RPMI8226 (cell line): ENCODE results near the gene TGIF1.
"Not testable (repeated sequence)": the region's sequence is repeated elsewhere in the genome, so short reads cannot be mapped to it uniquely, and the experiment has no call there.

Source experiments
- DNase-seq: peaks from one replicate; pipeline ENCODE4 v3.0.0-alpha.2; 2015

TGIF1 gene

DNA sequence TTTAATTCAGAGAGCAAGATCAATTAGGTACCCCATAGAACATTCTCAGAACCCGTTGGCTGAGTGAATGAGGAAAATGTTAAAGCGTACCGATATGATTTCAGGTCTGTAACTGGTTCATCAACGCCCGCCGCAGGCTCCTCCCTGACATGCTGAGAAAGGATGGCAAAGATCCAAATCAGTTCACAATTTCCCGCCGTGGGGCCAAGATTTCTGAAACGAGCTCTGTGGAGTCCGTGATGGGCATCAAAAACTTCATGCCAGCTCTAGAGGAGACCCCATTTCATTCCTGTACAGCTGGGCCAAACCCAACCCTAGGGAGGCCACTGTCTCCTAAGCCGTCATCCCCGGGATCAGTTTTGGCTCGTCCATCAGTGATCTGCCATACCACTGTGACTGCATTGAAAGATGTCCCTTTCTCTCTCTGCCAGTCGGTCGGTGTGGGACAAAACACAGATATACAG, 7.3 kb downstream of the TGIF1 start:
- DNase-seq, result no peak

DNA sequence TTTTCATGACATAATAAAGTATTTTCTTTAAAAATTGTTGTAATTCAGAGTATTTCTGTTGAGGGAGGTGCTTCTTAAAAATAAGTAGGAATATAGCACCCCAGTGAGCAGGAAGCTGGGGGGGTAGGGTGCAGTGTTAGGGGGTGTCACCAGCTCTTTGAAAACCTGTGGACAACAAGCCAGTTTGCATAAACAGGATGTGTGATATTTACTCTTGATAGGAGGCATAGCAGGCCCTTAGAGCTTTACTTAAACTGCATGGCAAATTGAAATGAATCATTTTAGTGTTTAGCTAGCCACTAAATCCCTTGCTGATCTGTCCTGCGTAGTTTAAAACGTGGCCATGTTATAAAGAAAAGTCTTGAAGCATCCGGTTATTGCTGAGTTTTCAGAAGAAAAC, 8.4 kb downstream of the TGIF1 start:
- DNase-seq, result no peak

- no peak for DNase-seq
Measured at GRCh38 chr18:3458952-3459853, 9.2 kb downstream of the TGIF1 start.

DNA sequence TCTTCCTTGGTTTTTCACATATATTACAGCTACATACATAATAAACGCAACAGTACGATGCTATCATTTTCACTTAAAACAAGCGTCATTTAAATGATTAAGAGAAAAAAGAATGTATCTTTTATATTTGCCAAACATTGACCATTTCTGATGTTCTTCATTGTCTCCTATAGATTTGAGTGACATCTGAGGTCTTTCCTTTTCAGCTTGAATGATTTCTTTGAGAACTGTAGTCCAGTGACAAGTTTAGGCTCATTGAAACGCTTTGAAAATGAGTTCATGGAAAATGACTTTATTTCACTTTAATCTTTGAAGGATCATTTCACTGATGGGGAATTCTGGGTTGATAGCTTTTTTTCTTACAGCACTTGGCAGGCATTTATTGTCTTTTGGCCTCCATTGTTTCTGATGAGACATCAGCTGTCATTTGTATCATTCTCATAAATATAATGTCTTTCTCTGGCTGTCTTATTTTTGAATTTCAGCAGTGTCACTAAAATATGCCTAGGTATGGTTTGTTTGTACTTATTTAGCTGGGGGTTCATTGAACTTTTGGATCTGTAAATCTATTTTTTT, 10.9 kb downstream of the TGIF1 start:
- no peak for DNase-seq

GRCh38 chr18:3461704-3462103, 11.7 kb downstream of the TGIF1 start:
- DNase-seq, result no peak

DNA sequence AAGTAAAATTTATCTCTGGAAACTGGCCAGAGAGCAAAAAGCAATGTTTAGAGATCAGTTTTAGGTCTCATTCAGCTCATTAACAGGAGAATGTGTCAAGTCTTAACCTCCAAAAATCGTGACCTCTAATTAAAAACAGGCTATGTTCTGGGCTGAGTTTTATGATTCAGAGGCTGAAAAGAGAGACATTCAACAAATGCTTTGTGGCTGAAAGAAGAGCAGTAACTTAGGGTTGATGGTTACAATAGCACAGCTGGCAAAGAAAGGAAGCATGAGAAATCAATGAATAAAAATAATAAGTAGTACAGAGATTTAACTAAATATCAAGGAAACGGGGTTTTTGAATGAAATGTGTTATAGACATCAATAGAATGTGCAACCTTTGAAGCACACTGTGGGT, 13.1 kb downstream of the TGIF1 start:
- no peak for DNase-seq

GRCh38 chr18:3466045-3466444, 16.1 kb downstream of the TGIF1 start:
- DNase-seq, result no peak

GRCh38 chr18:3466872-3467271, 16.9 kb downstream of the TGIF1 start:
- DNase-seq, result no peak

GRCh38 chr18:3468066-3468705, 18.2 kb downstream of the TGIF1 start:
- DNase-seq, result no peak

GRCh38 chr18:3468833-3469232, 18.9 kb downstream of the TGIF1 start:
- no peak for DNase-seq

DNA sequence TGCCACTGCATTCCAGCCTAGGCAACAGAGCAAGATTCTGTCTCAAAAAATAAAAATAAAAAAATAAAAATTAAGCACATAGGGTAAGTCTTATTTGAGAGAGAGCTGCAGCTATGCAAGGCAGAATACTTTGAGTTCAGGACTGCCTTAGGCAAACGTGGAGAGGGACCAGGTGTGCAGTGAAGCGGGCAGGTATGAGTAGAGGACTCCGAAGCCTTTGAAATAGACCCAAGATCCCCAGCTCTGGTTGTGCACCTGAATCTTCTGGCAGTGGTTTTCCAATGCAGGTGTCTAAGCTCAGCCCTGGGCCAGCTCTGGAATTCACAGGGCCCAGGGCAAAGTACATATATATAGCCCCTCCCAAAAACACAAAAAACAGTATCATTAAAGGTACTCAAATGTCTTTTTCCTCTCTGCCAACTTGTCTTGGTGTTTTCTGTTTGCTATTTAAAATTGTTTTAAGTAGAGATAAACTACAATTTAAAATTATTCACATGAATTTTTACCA, 21.2 kb downstream of the TGIF1 start:
- DNase-seq, result no peak

- DNase-seq, result not testable (repeated sequence)
Measured at GRCh38 chr18:3472121-3472520, 22.1 kb downstream of the TGIF1 start.

GRCh38 chr18:3472681-3473544, 22.9 kb downstream of the TGIF1 start:
- no peak for DNase-seq

GRCh38 chr18:3478262-3478978, 28.4 kb downstream of the TGIF1 start:
- DNase-seq, result no peak

GRCh38 chr18:3479978-3480509, 30.1 kb downstream of the TGIF1 start:
- no peak for DNase-seq

DNA sequence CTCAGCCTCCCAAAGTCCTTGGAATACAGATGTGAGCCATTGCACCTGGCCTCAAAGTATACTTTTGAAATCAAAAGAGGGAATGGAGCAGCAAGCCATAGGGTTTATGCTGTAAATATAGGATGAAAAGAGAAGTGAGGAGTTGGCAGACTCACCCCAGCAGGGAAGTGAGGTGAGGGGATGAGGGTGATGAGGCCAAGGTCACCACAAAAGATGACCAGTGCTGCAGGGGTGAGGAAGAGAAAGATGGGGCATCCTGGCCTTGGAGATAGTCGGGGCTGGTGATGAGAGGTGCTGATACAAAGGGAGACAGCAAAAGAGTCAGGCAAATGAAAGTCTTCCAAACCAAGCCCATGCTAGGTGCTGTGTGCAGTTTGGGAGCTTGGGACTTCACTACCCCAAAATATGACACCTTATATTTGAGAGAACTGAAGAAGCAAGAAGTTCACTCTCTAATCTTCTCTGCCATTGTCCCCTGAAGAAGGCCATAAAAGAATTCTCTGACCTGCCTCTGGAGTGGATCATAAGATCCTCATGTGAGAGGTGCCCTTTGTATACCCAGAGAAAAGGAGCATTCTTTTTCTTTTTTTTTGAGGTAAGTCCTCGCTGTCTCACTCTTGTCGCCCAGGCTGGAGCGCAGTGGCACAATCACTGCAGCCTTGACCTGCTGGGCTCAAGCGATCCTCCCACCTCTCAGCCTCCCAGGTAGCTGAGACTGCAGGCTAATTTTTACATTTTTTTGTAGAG, 31.0 kb downstream of the TGIF1 start:
- no peak for DNase-seq

DNA sequence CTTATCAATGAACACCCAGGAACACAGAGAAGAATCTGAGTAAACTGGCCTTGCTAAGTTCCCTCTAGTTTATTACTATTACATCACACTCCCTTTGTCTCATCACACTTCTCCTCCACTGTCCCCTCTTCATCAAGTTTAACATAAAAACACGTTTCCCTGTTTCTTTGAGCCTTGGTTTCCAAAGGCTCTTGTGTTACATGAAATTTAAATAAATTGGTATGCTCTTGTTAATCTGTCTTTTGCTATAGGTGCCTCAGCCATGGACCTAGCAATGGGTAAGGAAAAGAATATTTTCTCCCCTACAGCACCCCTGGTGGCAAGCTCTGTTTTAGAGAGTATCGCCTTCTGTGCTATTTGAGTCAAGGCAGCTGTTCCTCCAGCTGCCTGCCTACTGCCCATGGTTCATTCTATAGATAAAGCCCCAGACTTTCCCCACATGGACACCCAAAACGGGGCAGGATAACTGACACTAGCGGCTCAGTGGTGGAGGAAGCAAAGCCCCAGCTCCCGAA, 31.8 kb downstream of the TGIF1 start:
- peak; percentile 64 for DNase-seq

- DNase-seq, result no peak
Measured at GRCh38 chr18:3482258-3482657, 32.3 kb downstream of the TGIF1 start.

DNA sequence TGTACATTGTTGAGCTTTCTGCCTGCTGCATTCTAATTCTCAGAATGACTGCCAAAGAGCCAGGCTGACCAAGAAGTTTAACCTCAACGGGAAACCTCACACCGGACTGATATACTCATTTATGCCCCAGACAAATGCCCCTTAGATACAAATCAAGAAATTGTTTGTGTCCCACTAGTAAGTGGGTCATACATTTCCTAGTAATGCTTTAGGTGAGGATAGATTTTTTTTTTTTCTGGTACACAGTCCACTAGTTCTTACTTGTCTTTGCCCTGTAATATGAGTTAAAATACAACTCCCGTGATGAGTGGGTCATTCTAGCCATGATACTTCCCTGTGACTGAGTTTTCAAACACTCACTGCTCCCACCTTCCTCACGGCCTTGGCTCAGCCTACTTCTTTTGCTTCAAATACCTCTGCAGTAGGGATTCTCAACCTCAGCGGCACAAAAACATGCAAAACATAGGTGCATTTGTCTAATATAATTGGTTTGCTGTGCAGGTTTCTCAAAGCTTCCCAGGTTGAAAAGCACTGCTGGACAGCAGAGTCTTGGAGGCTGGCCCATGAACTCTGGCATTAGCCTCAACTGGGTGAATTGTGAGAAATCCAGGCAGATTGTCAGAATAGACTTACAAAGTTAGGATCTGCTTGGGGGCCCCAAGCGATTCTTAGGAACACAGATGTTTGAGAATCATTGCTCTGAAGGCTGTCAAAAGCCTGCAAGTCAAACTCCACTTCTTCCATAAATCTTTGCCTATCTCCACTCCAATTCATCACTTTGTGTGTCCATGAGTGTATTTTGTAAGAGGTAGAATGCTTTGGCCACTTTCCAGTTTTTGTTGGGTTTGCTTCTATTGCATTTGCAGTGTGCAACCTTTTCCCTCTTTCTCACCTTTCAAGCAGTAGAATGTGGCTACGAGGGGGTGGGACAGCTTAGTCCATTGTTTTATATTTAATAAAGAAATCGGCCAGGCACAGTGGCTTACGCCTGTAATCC, 35.5 kb downstream of the TGIF1 start:
- DNase-seq, result no peak
